ENCODE measurements around the gene SLC6A17.

DNA sequence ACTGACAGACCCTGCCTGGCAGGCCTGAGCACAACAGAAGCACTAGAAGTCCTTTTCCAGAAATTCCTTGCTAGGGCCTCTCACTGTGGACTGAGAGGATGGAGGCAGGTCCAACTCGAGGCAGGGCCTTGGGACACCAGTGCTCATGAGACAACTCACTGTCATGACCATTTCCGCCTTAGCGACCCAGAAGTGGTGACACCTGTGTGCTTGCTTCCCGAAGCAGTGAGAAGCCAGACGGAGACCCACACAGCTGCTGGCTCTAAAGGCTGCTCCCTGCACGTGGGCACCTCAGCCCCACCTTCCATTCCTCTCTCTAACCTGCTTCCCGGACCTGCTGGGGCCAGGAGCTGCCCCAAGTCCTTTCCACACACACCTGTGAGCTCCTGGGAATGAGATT lies 92.9 kb downstream of the SLC6A17 start:
- TF ChIP-seq, protein P1, sequence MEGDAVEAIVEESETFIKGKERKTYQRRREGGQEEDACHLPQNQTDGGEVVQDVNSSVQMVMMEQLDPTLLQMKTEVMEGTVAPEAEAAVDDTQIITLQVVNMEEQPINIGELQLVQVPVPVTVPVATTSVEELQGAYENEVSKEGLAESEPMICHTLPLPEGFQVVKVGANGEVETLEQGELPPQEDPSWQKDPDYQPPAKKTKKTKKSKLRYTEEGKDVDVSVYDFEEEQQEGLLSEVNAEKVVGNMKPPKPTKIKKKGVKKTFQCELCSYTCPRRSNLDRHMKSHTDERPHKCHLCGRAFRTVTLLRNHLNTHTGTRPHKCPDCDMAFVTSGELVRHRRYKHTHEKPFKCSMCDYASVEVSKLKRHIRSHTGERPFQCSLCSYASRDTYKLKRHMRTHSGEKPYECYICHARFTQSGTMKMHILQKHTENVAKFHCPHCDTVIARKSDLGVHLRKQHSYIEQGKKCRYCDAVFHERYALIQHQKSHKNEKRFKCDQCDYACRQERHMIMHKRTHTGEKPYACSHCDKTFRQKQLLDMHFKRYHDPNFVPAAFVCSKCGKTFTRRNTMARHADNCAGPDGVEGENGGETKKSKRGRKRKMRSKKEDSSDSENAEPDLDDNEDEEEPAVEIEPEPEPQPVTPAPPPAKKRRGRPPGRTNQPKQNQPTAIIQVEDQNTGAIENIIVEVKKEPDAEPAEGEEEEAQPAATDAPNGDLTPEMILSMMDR (IDR thresholded peaks at IDR 0.05; ENCODE audit: insufficient read depth, low read length), result no peak
- TF ChIP-seq, protein P2, sequence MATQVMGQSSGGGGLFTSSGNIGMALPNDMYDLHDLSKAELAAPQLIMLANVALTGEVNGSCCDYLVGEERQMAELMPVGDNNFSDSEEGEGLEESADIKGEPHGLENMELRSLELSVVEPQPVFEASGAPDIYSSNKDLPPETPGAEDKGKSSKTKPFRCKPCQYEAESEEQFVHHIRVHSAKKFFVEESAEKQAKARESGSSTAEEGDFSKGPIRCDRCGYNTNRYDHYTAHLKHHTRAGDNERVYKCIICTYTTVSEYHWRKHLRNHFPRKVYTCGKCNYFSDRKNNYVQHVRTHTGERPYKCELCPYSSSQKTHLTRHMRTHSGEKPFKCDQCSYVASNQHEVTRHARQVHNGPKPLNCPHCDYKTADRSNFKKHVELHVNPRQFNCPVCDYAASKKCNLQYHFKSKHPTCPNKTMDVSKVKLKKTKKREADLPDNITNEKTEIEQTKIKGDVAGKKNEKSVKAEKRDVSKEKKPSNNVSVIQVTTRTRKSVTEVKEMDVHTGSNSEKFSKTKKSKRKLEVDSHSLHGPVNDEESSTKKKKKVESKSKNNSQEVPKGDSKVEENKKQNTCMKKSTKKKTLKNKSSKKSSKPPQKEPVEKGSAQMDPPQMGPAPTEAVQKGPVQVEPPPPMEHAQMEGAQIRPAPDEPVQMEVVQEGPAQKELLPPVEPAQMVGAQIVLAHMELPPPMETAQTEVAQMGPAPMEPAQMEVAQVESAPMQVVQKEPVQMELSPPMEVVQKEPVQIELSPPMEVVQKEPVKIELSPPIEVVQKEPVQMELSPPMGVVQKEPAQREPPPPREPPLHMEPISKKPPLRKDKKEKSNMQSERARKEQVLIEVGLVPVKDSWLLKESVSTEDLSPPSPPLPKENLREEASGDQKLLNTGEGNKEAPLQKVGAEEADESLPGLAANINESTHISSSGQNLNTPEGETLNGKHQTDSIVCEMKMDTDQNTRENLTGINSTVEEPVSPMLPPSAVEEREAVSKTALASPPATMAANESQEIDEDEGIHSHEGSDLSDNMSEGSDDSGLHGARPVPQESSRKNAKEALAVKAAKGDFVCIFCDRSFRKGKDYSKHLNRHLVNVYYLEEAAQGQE (IDR thresholded peaks at IDR 0.05; ENCODE audit: insufficient replicate concordance, low read depth), result no peak
